Natural killer cell (primary cell): ENCODE measurements around the gene OTOGL. TPM values are rescaled to one million over a fixed set of nuclear protein-coding genes. Genes with fewer than 3 reads are reported as not detected.
"Not testable (repeated sequence)": the region's sequence is repeated elsewhere in the genome, so short reads cannot be mapped to it uniquely, and the experiment has no call there.

ENCODE experiments used
- ATAC-seq, 3 donors: fragments of 150-1000 bp in 2 of 3; fragments of 200-7000 bp in 1 of 3; cut with Tn5 transposase; 1 replicate in 1 of 3; 2 replicates in 2 of 3; pipeline ENCODE4 v1.10.0; 2021; ENCODE audit warnings: mild to moderate bottlenecking in 2 of 3, moderate library complexity in 2 of 3
- DNase-seq, 2 donors: peaks; one replicate each; pipeline versions ENCODE4 v3.0.0 to v3.0.0-alpha.2; 2013 to 2021; ENCODE audit warnings: mixed read lengths in 1 of 2
- H3K27ac ChIP-seq: one replicate; pipeline ENCODE4 v1.5.1; 2013; ENCODE audit warnings: mild to moderate bottlenecking, low read length
- H3K27me3 ChIP-seq: one replicate; pipeline ENCODE4 v1.6.1; 2013; ENCODE audit warnings: low read length; ENCODE audit not compliant: control insufficient read depth, insufficient read depth
- H3K36me3 ChIP-seq: one replicate; pipeline ENCODE4 v1.6.1; 2013; ENCODE audit warnings: low read length; ENCODE audit not compliant: control insufficient read depth, insufficient read depth
- H3K4me1 ChIP-seq: one replicate; pipeline ENCODE4 v1.6.1; 2013; ENCODE audit warnings: low read length; ENCODE audit not compliant: control insufficient read depth, insufficient read depth
- H3K4me3 ChIP-seq: one replicate; pipeline ENCODE4 v1.5.1; 2013; ENCODE audit warnings: low read length
- H3K9me3 ChIP-seq: one replicate; pipeline ENCODE4 v1.6.1; 2013; ENCODE audit warnings: low read length; ENCODE audit not compliant: control insufficient read depth, insufficient read depth
- H3K27ac Mint-ChIP-seq, 2 donors: one replicate each; pipeline ENCODE4 v1.8.0; 2022; ENCODE audit warnings: mild to moderate bottlenecking in 2 of 2, mixed read lengths in 2 of 2, moderate library complexity in 1 of 2
- H3K27me3 Mint-ChIP-seq, 2 donors: one replicate each; pipeline ENCODE4 v1.8.0; 2022; ENCODE audit warnings: low read depth in 2 of 2, mixed read lengths in 2 of 2
- H3K36me3 Mint-ChIP-seq: one replicate; pipeline ENCODE4 v1.8.0; 2022; ENCODE audit warnings: mixed read lengths
- H3K4me1 Mint-ChIP-seq, 2 donors: one replicate each; pipeline ENCODE4 v1.8.0; 2022; ENCODE audit warnings: mixed read lengths in 2 of 2
- H3K4me3 Mint-ChIP-seq: one replicate; pipeline ENCODE4 v1.8.0; 2022; ENCODE audit warnings: mild to moderate bottlenecking, moderate library complexity, mixed read lengths
- H3K9me3 Mint-ChIP-seq, 2 donors: one replicate each; pipeline ENCODE4 v1.8.0; 2022; ENCODE audit warnings: mixed read lengths in 2 of 2
- WGBS: methylation state at CpG from one replicate; pipeline ENCODE4 v1.1.7; 2013; ENCODE audit warnings: missing lambda C conversion rate; ENCODE audit not compliant: insufficient coverage; 5-methylcytosine and 5-hydroxymethylcytosine counted together
- intact Hi-C: fragments of 100-400 bp; cut with micrococcal nuclease; formaldehyde crosslinking; loops from one replicate; pipeline ENCODE4 v1.14.2; 2022
- total RNA-seq, 4 donors: library from RNA; stranded (reverse); fragments of 120-200 nt in 1 of 4; gene quantifications; one replicate each; pipeline versions ENCODE4 v1.2.3 to v1.2.4, GENCODE V29; 2013 to 2022
- TF ChIP-seq, protein P1 (sequence below): fragments of 200-600 bp; IDR thresholded peaks from one replicate; pipeline ENCODE4 v1.8.0; 2022; ENCODE audit warnings: antibody characterized with exemption

Gene OTOGL
- total RNA-seq, 3 donors from 2014 or later (not counting 1 experiment from before 2014, with no cell fraction given) = not detected

DNA sequence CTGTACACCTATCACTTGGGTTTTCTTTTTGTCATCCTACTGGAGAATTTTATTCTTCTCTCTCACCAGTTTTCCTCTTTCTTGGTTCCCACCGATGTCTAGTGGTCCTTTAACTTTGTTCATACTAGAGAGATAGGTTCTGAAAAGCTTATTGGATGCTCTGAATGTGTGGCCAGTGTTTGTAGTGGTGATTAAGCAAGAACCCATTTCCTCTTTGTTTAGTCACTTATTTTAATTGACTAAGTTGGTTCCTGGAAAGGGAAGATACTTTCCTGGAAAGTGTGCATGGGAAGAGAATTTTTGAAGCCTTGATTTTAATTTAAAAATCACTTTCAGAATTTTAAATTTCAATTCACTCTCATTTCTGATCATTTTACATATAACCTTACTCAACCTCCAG, 127.2 kb downstream of the OTOGL start:
- no peak overlapping the region for H3K27ac Mint-ChIP-seq
- no peak overlapping the region for H3K4me3 Mint-ChIP-seq
- H3K36me3 Mint-ChIP-seq = no peaks in the 10 kb centered on the region
- no peak for ATAC-seq
- H3K4me1 ChIP-seq = no peaks in the 10 kb centered on the region
- H3K27me3 Mint-ChIP-seq = peaks cover 0 to 7% of the 10 kb centered on the region in 2 donors
- H3K27me3 ChIP-seq = no peaks in the 10 kb centered on the region
- no peak for DNase-seq
- H3K4me3 ChIP-seq = no peak overlapping the region
- H3K27ac ChIP-seq = no peak overlapping the region
- H3K9me3 Mint-ChIP-seq = no peaks in the 10 kb centered on the region
- no peaks in the 10 kb centered on the region for H3K36me3 ChIP-seq
- TF ChIP-seq, protein P1, sequence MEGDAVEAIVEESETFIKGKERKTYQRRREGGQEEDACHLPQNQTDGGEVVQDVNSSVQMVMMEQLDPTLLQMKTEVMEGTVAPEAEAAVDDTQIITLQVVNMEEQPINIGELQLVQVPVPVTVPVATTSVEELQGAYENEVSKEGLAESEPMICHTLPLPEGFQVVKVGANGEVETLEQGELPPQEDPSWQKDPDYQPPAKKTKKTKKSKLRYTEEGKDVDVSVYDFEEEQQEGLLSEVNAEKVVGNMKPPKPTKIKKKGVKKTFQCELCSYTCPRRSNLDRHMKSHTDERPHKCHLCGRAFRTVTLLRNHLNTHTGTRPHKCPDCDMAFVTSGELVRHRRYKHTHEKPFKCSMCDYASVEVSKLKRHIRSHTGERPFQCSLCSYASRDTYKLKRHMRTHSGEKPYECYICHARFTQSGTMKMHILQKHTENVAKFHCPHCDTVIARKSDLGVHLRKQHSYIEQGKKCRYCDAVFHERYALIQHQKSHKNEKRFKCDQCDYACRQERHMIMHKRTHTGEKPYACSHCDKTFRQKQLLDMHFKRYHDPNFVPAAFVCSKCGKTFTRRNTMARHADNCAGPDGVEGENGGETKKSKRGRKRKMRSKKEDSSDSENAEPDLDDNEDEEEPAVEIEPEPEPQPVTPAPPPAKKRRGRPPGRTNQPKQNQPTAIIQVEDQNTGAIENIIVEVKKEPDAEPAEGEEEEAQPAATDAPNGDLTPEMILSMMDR = no peak
- no CpG with 5 or more reads among the region's 1 CpG for WGBS
- intact Hi-C loops = no loop called here
- no peaks in the 10 kb centered on the region for H3K9me3 ChIP-seq
- H3K4me1 Mint-ChIP-seq = no peaks in the 10 kb centered on the region

GRCh38 chr12:80227904-80228303, 128.6 kb downstream of the OTOGL start:
- H3K9me3 ChIP-seq, DNase-seq, H3K9me3 Mint-ChIP-seq, ATAC-seq, H3K4me3 ChIP-seq, H3K36me3 Mint-ChIP-seq, H3K27ac ChIP-seq, H3K4me1 Mint-ChIP-seq, H3K27me3 ChIP-seq, H3K4me1 ChIP-seq, H3K27me3 Mint-ChIP-seq, H3K27ac Mint-ChIP-seq, H3K4me3 Mint-ChIP-seq, H3K36me3 ChIP-seq, intact Hi-C loops: not testable (repeated sequence)
- 93% methylated on average over 3 of the region's 4 CpGs for WGBS

GRCh38 chr12:80230068-80230467, 130.7 kb downstream of the OTOGL start:
- ATAC-seq (no peak), DNase-seq (no peak)
- H3K4me3 ChIP-seq = no peak overlapping the region
- H3K27ac ChIP-seq = no peak overlapping the region
- H3K27ac Mint-ChIP-seq = no peak overlapping the region
- no peaks in the 10 kb centered on the region for H3K9me3 Mint-ChIP-seq
- no peaks in the 10 kb centered on the region for H3K4me1 Mint-ChIP-seq
- 74% methylated on average over 3 of the region's 3 CpGs for WGBS
- H3K27me3 Mint-ChIP-seq = peaks cover 3 to 12% of the 10 kb centered on the region in 2 donors
- no peaks in the 10 kb centered on the region for H3K27me3 ChIP-seq
- TF ChIP-seq, protein P1 = no peak
- intact Hi-C loops = no loop called here
- no peaks in the 10 kb centered on the region for H3K4me1 ChIP-seq
- H3K9me3 ChIP-seq = no peaks in the 10 kb centered on the region
- H3K4me3 Mint-ChIP-seq = no peak overlapping the region
- H3K36me3 ChIP-seq = no peaks in the 10 kb centered on the region
- no peaks in the 10 kb centered on the region for H3K36me3 Mint-ChIP-seq

GRCh38 chr12:80232837-80233236, 133.5 kb downstream of the OTOGL start:
- TF ChIP-seq, protein P1 = no peak
- no peak overlapping the region for H3K4me3 Mint-ChIP-seq
- no peaks in the 10 kb centered on the region for H3K36me3 Mint-ChIP-seq
- DNase-seq (no peak), ATAC-seq (no peak)
- Histone ChIP-seq H3K4me3 (no peak overlapping the region), H3K27me3 (no peaks in the 10 kb centered on the region), H3K9me3 (no peaks in the 10 kb centered on the region), H3K4me1 (no peaks in the 10 kb centered on the region), H3K36me3 (no peaks in the 10 kb centered on the region), H3K27ac (no peak overlapping the region)
- intact Hi-C loops = no loop called here
- no peak overlapping the region for H3K27ac Mint-ChIP-seq
- H3K9me3 Mint-ChIP-seq = no peaks in the 10 kb centered on the region
- 94% methylated on average over 1 of the region's 1 CpG for WGBS
- peaks cover 3 to 6% of the 10 kb centered on the region in 2 donors for H3K27me3 Mint-ChIP-seq
- no peaks in the 10 kb centered on the region for H3K4me1 Mint-ChIP-seq
